SK-N-SH (cell line): ENCODE data around the gene EML1. TPM values are rescaled to one million over a fixed set of nuclear protein-coding genes. Genes with fewer than 3 reads are reported as not detected.

Experiments used
- CTCF ChIA-PET: fragments of 300-600, 350-600 bp; formaldehyde crosslinking; extraction: SDS; loops from one replicate; lab custom pipeline; 2021; lab: Yijun Ruan, JAX
- POLR2A ChIA-PET: fragments of 350-600 bp; sonication (Branson Sonifier 250); formaldehyde crosslinking; extraction: SDS; loops from one replicate; lab custom pipeline; 2020; ENCODE audit warnings: antibody characterized with exemption, inconsistent platforms; lab: Yijun Ruan, JAX
- DNase-seq: peaks from one replicate; pipeline ENCODE4 v3.0.0; 2012
- H2AFZ ChIP-seq: fragments of 200-600 bp; sonication (generic); 2 replicates; pipeline ENCODE4 v1.8.1; 2016; ENCODE audit warnings: antibody characterized with exemption, mild to moderate bottlenecking, low read depth
- H3F3A ChIP-seq: fragments of 200-600 bp; sonication (generic); replicated peaks from 2 replicates; pipeline ENCODE3; 2016; ENCODE audit warnings: antibody characterized with exemption, mild to moderate bottlenecking; ENCODE audit not compliant: insufficient read depth
- H3K27ac ChIP-seq, 2 experiments: fragments of 200-500 bp in 1 of 2; fragments of 200-600 bp in 1 of 2; sonication (Bioruptor generic) in 1 of 2; sonication (generic), shearing (Covaris generic) in 1 of 2; 2 replicates each; pipeline versions ENCODE4 v1.5.1 to v1.6.1; 2014 to 2016; ENCODE audit warnings: low read depth in 2 of 2, inconsistent platforms in 1 of 2, low read length in 1 of 2, mild to moderate bottlenecking in 1 of 2, mixed read lengths in 1 of 2
- H3K27me3 ChIP-seq: fragments of 200-600 bp; sonication (generic), shearing (Covaris generic); 2 replicates; pipeline ENCODE4 v1.6.1; 2016; ENCODE audit warnings: mixed run types; ENCODE audit not compliant: insufficient read depth
- H3K36me3 ChIP-seq, 2 experiments: fragments of 200-500 bp in 1 of 2; fragments of 200-600 bp in 1 of 2; sonication (Bioruptor generic) in 1 of 2; sonication (generic) in 1 of 2; replicated peaks in 1 of 2; 2 replicates each; pipeline versions ENCODE3 to v1.5.1; 2014 to 2016; ENCODE audit warnings: low read length in 1 of 2, mild to moderate bottlenecking in 1 of 2; ENCODE audit not compliant: insufficient read depth in 2 of 2, control insufficient read depth in 1 of 2
- H3K4me1 ChIP-seq, 2 experiments: fragments of 200-500 bp in 1 of 2; fragments of 200-600 bp in 1 of 2; sonication (Bioruptor generic) in 1 of 2; sonication (generic), shearing (Covaris generic) in 1 of 2; 2 replicates each; pipeline versions ENCODE4 v1.5.1 to v1.6.1; 2014 to 2016; ENCODE audit warnings: low read depth in 1 of 2, low read length in 1 of 2, mixed run types in 1 of 2; ENCODE audit not compliant: insufficient read depth in 2 of 2, control insufficient read depth in 1 of 2
- H3K4me2 ChIP-seq: fragments of 200-600 bp; sonication (generic), shearing (Covaris generic); 2 replicates; pipeline ENCODE4 v1.6.1; 2017; ENCODE audit warnings: mixed run types
- H3K4me3 ChIP-seq, 2 experiments: fragments of 200-500 bp in 1 of 2; fragments of 200-600 bp in 1 of 2; sonication (Bioruptor generic) in 1 of 2; sonication (generic), shearing (Covaris generic) in 1 of 2; 2 replicates each; pipeline versions ENCODE4 v1.5.1 to v1.8.1; 2014 to 2016; ENCODE audit warnings: low read depth in 2 of 2, inconsistent platforms in 1 of 2, low read length in 1 of 2, mild to moderate bottlenecking in 1 of 2, mixed read lengths in 1 of 2, moderate library complexity in 1 of 2
- H3K79me2 ChIP-seq: fragments of 200-600 bp; sonication (generic); 2 replicates; pipeline ENCODE4 v1.8.1; 2017; ENCODE audit warnings: mild to moderate bottlenecking; ENCODE audit not compliant: insufficient read depth
- H3K9ac ChIP-seq: fragments of 200-600 bp; sonication (generic); 2 replicates; pipeline ENCODE4 v1.6.1; 2017; ENCODE audit warnings: mixed run types
- H3K9me2 ChIP-seq: fragments of 200-600 bp; sonication (generic); 2 replicates; pipeline ENCODE4 v1.6.1; 2017; ENCODE audit warnings: mixed run types
- H3K9me3 ChIP-seq: fragments of 200-600 bp; sonication (generic); 2 replicates; pipeline ENCODE4 v1.6.1; 2017; ENCODE audit warnings: mixed run types, mild to moderate bottlenecking, moderate library complexity
- H4K20me1 ChIP-seq: fragments of 200-600 bp; sonication (generic); 2 replicates; pipeline ENCODE4 v1.6.1; 2017; ENCODE audit warnings: mild to moderate bottlenecking, mixed run types; ENCODE audit not compliant: insufficient read depth
- EP300 ChIP-seq, 2 experiments: IDR thresholded peaks; 2 replicates each; pipeline versions ENCODE4 v1.4.0 to v1.6.1; 2012; ENCODE audit warnings: borderline replicate concordance in 1 of 2, low read depth in 1 of 2, low read length in 1 of 2
- FOSL2 ChIP-seq: IDR thresholded peaks from 2 replicates; pipeline ENCODE4 v1.4.0; 2012; ENCODE audit warnings: low read depth, mild to moderate bottlenecking, moderate library complexity, borderline replicate concordance
- FOXM1 ChIP-seq: IDR thresholded peaks from 2 replicates; pipeline ENCODE4 v1.4.0; 2012; ENCODE audit warnings: low read depth, mild to moderate bottlenecking
- IRF3 ChIP-seq: fragments of 150-350 bp; IDR thresholded peaks from 2 replicates; pipeline ENCODE4 v1.6.1; 2016; ENCODE audit warnings: mild to moderate bottlenecking, low read depth, low read length
- MEF2A ChIP-seq: IDR thresholded peaks from 2 replicates; pipeline ENCODE4 v1.4.0; 2012; ENCODE audit warnings: low read depth, borderline replicate concordance
- NFIC ChIP-seq: IDR thresholded peaks from 2 replicates; pipeline ENCODE4 v1.4.0; 2012; ENCODE audit warnings: borderline replicate concordance
- POLR2AphosphoS5 ChIP-seq: IDR thresholded peaks from 2 replicates; pipeline ENCODE4 v1.6.1; 2012; ENCODE audit warnings: low read depth, low read length
- RAD21 ChIP-seq: IDR thresholded peaks from 2 replicates; pipeline ENCODE4 v1.6.1; 2012; ENCODE audit warnings: mild to moderate bottlenecking, low read length
- SMC3 ChIP-seq: IDR thresholded peaks from 2 replicates; pipeline ENCODE4 v1.6.1; 2012; ENCODE audit warnings: low read depth, low read length, improper control_type of control experiment
- TAF1 ChIP-seq: IDR thresholded peaks from 2 replicates; pipeline ENCODE4 v1.6.1; 2012; ENCODE audit warnings: low read depth, mild to moderate bottlenecking, low read length, moderate library complexity, borderline replicate concordance
- TEAD4 ChIP-seq: IDR thresholded peaks from 2 replicates; pipeline ENCODE4 v1.4.0; 2012; ENCODE audit warnings: mild to moderate bottlenecking, borderline replicate concordance; ENCODE audit not compliant: insufficient read depth
- USF1 ChIP-seq: IDR thresholded peaks from 2 replicates; pipeline ENCODE4 v1.4.0; 2012; ENCODE audit warnings: low read depth, borderline replicate concordance
- ZBTB33 ChIP-seq: IDR thresholded peaks from 2 replicates; pipeline ENCODE4 v1.4.0; 2012; ENCODE audit warnings: low read depth, borderline replicate concordance
- WGBS: methylation state at CpG from one replicate; pipeline ENCODE4 v1.1.6; 2017; ENCODE audit warnings: low lambda C conversion rate; 5-methylcytosine and 5-hydroxymethylcytosine counted together
- polyA plus RNA-seq, 3 experiments: library from polyadenylated mRNA; depleted of rRNA; stranded (reverse); fragments of >200 nt; gene quantifications; 2 replicates each; pipeline ENCODE4 v1.2.3, GENCODE V29; 2012
- TF ChIP-seq, protein P1 (sequence below): IDR thresholded peaks from 2 replicates; pipeline ENCODE4 v1.4.0; 2012; ENCODE audit warnings: low read depth
- TF ChIP-seq, protein P2 (sequence below): IDR thresholded peaks from 2 replicates; pipeline ENCODE4 v1.6.1; 2012; ENCODE audit warnings: mild to moderate bottlenecking, low read depth, low read length, moderate library complexity

Gene EML1
- polyA plus RNA-seq, 1 of the 3 experiments (the other 2 are of a cell fraction) = 6.3 TPM

- Histone ChIP-seq H2AFZ (no peak overlapping the region), H3K9me2 (no peaks in the 10 kb centered on the region), H3K4me3 (no peak overlapping the region), H3K79me2 (no peaks in the 10 kb centered on the region), H3K27ac (no peak overlapping the region), H3F3A (peaks cover 4% of the 10 kb centered on the region), H3K36me3 (no peaks in the 10 kb centered on the region), H4K20me1 (no peaks in the 10 kb centered on the region), H3K4me1 (no peaks in the 10 kb centered on the region), H3K27me3 (no peaks in the 10 kb centered on the region), H3K9ac (no peak overlapping the region), H3K9me3 (peaks cover 10% of the 10 kb centered on the region; the same call in 1 of the 2 replicates), H3K4me2 (no peak overlapping the region)
- DNase-seq = no peak
- WGBS = 94% methylated on average over 9 of the region's 9 CpGs
- POLR2A ChIA-PET = no interaction called here
- TF ChIP-seq TEAD4 (no peak), ZBTB33 (no peak), MEF2A (no peak), FOXM1 (no peak), FOSL2 (no peak), IRF3 (no peak), USF1 (no peak), TAF1 (no peak), NFIC (no peak), SMC3 (no peak), RAD21 (no peak), POLR2AphosphoS5 (no peak), EP300 (IDR thresholded peaks at IDR 0.05; ENCODE audit: borderline replicate concordance in 1 of 2, low read depth in 1 of 2, low read length in 1 of 2) (no peak)
- TF ChIP-seq, protein P1, sequence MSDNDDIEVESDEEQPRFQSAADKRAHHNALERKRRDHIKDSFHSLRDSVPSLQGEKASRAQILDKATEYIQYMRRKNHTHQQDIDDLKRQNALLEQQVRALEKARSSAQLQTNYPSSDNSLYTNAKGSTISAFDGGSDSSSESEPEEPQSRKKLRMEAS = no peak
- TF ChIP-seq, protein P2, sequence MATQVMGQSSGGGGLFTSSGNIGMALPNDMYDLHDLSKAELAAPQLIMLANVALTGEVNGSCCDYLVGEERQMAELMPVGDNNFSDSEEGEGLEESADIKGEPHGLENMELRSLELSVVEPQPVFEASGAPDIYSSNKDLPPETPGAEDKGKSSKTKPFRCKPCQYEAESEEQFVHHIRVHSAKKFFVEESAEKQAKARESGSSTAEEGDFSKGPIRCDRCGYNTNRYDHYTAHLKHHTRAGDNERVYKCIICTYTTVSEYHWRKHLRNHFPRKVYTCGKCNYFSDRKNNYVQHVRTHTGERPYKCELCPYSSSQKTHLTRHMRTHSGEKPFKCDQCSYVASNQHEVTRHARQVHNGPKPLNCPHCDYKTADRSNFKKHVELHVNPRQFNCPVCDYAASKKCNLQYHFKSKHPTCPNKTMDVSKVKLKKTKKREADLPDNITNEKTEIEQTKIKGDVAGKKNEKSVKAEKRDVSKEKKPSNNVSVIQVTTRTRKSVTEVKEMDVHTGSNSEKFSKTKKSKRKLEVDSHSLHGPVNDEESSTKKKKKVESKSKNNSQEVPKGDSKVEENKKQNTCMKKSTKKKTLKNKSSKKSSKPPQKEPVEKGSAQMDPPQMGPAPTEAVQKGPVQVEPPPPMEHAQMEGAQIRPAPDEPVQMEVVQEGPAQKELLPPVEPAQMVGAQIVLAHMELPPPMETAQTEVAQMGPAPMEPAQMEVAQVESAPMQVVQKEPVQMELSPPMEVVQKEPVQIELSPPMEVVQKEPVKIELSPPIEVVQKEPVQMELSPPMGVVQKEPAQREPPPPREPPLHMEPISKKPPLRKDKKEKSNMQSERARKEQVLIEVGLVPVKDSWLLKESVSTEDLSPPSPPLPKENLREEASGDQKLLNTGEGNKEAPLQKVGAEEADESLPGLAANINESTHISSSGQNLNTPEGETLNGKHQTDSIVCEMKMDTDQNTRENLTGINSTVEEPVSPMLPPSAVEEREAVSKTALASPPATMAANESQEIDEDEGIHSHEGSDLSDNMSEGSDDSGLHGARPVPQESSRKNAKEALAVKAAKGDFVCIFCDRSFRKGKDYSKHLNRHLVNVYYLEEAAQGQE = no peak
- CTCF ChIA-PET = interaction anchor here (1.0 kb wide), 1 partner anchor 90 kb away, joined by 3 read pairs; no protein-coding TSS in a partner anchor
Observed at GRCh38 chr14:99780690-99781089, 12.5 kb upstream of the EML1 start.
